ENCODE measurements around the gene ZNRF3.

- no peak for TF ChIP-seq CTCF (IDR thresholded peaks at IDR 0.05)
- TF ChIP-seq EP300 (IDR thresholded peaks at IDR 0.05), result no peak
Observed at GRCh38 chr22:28905256-28905832, 22.0 kb downstream of the ZNRF3 start.
